ENCODE measurements around the gene ORAI1.

The ORAI1 gene

GRCh38 chr12:121608301-121608700 is 18.0 kb upstream of the ORAI1 start:
- no peak overlapping the region for H3K4me3 ChIP-seq (ENCODE audit: control insufficient read depth, low read depth, low read length)
- DNase-seq (ENCODE audit: low read depth), result no peak
- TF ChIP-seq CTCF (IDR thresholded peaks at IDR 0.05; ENCODE audit: control insufficient read depth, insufficient read depth, low read depth, low read length, missing control alignments), result no peak

- H3K4me3 ChIP-seq (ENCODE audit: control insufficient read depth, low read depth, low read length), result no peak overlapping the region
- no peak for TF ChIP-seq CTCF (IDR thresholded peaks at IDR 0.05; ENCODE audit: control insufficient read depth, insufficient read depth, low read depth, low read length, missing control alignments)
- no peak for DNase-seq (ENCODE audit: low read depth)
These were observed 15.8 kb upstream of the ORAI1 start for GRCh38 chr12:121610239-121611149.

GRCh38 chr12:121611306-121611705 is 15.0 kb upstream of the ORAI1 start:
- DNase-seq (ENCODE audit: low read depth), result no peak
- TF ChIP-seq CTCF (IDR thresholded peaks at IDR 0.05; ENCODE audit: control insufficient read depth, insufficient read depth, low read depth, low read length, missing control alignments), result no peak
- H3K4me3 ChIP-seq (ENCODE audit: control insufficient read depth, low read depth, low read length), result no peak overlapping the region

- TF ChIP-seq CTCF (IDR thresholded peaks at IDR 0.05; ENCODE audit: control insufficient read depth, insufficient read depth, low read depth, low read length, missing control alignments), result no peak
- no peak for DNase-seq (ENCODE audit: low read depth)
- no peak overlapping the region for H3K4me3 ChIP-seq (ENCODE audit: control insufficient read depth, low read depth, low read length)
These were observed 12.9 kb upstream of the ORAI1 start for GRCh38 chr12:121613462-121613861.

- H3K4me3 ChIP-seq (ENCODE audit: control insufficient read depth, low read depth, low read length), result no peak overlapping the region
- TF ChIP-seq CTCF (IDR thresholded peaks at IDR 0.05; ENCODE audit: control insufficient read depth, insufficient read depth, low read depth, low read length, missing control alignments), result no peak
These were observed 11.4 kb upstream of the ORAI1 start for GRCh38 chr12:121614872-121615467.

GRCh38 chr12:121618659-121619233 is 7.6 kb upstream of the ORAI1 start:
- TF ChIP-seq CTCF (IDR thresholded peaks at IDR 0.05; ENCODE audit: control insufficient read depth, insufficient read depth, low read depth, low read length, missing control alignments), result no peak
- no peak for DNase-seq (ENCODE audit: low read depth)
- no peak overlapping the region for H3K4me3 ChIP-seq (ENCODE audit: control insufficient read depth, low read depth, low read length)

More at GRCh38 chr12:121614872-121615467, 11.4 kb upstream of the ORAI1 start:
- DNase-seq (ENCODE audit: low read depth), result no peak

Measured in AG09309 (cell line).